SK-N-SH (cell line): ENCODE data around the gene NRSN1. TPM values are rescaled to one million over a fixed set of nuclear protein-coding genes. Genes with fewer than 3 reads are reported as not detected.

ENCODE experiments used
- CTCF ChIA-PET: fragments of 300-600, 350-600 bp; formaldehyde crosslinking; extraction: SDS; loops from one replicate; lab custom pipeline; 2021; lab: Yijun Ruan, JAX
- POLR2A ChIA-PET: fragments of 350-600 bp; sonication (Branson Sonifier 250); formaldehyde crosslinking; extraction: SDS; loops from one replicate; lab custom pipeline; 2020; ENCODE audit warnings: antibody characterized with exemption, inconsistent platforms; lab: Yijun Ruan, JAX
- DNase-seq: peaks from one replicate; pipeline ENCODE4 v3.0.0; 2012
- H2AFZ ChIP-seq: fragments of 200-600 bp; sonication (generic); 2 replicates; pipeline ENCODE4 v1.8.1; 2016; ENCODE audit warnings: antibody characterized with exemption, mild to moderate bottlenecking, low read depth
- H3F3A ChIP-seq: fragments of 200-600 bp; sonication (generic); replicated peaks from 2 replicates; pipeline ENCODE3; 2016; ENCODE audit warnings: antibody characterized with exemption, mild to moderate bottlenecking; ENCODE audit not compliant: insufficient read depth
- H3K27ac ChIP-seq, 2 experiments: fragments of 200-500 bp in 1 of 2; fragments of 200-600 bp in 1 of 2; sonication (Bioruptor generic) in 1 of 2; sonication (generic), shearing (Covaris generic) in 1 of 2; 2 replicates each; pipeline versions ENCODE4 v1.5.1 to v1.6.1; 2014 to 2016; ENCODE audit warnings: low read depth in 2 of 2, inconsistent platforms in 1 of 2, low read length in 1 of 2, mild to moderate bottlenecking in 1 of 2, mixed read lengths in 1 of 2
- H3K27me3 ChIP-seq: fragments of 200-600 bp; sonication (generic), shearing (Covaris generic); 2 replicates; pipeline ENCODE4 v1.6.1; 2016; ENCODE audit warnings: mixed run types; ENCODE audit not compliant: insufficient read depth
- H3K36me3 ChIP-seq, 2 experiments: fragments of 200-500 bp in 1 of 2; fragments of 200-600 bp in 1 of 2; sonication (Bioruptor generic) in 1 of 2; sonication (generic) in 1 of 2; replicated peaks in 1 of 2; 2 replicates each; pipeline versions ENCODE3 to v1.5.1; 2014 to 2016; ENCODE audit warnings: low read length in 1 of 2, mild to moderate bottlenecking in 1 of 2; ENCODE audit not compliant: insufficient read depth in 2 of 2, control insufficient read depth in 1 of 2
- H3K4me1 ChIP-seq, 2 experiments: fragments of 200-500 bp in 1 of 2; fragments of 200-600 bp in 1 of 2; sonication (Bioruptor generic) in 1 of 2; sonication (generic), shearing (Covaris generic) in 1 of 2; 2 replicates each; pipeline versions ENCODE4 v1.5.1 to v1.6.1; 2014 to 2016; ENCODE audit warnings: low read depth in 1 of 2, low read length in 1 of 2, mixed run types in 1 of 2; ENCODE audit not compliant: insufficient read depth in 2 of 2, control insufficient read depth in 1 of 2
- H3K4me2 ChIP-seq: fragments of 200-600 bp; sonication (generic), shearing (Covaris generic); 2 replicates; pipeline ENCODE4 v1.6.1; 2017; ENCODE audit warnings: mixed run types
- H3K4me3 ChIP-seq, 2 experiments: fragments of 200-500 bp in 1 of 2; fragments of 200-600 bp in 1 of 2; sonication (Bioruptor generic) in 1 of 2; sonication (generic), shearing (Covaris generic) in 1 of 2; 2 replicates each; pipeline versions ENCODE4 v1.5.1 to v1.8.1; 2014 to 2016; ENCODE audit warnings: low read depth in 2 of 2, inconsistent platforms in 1 of 2, low read length in 1 of 2, mild to moderate bottlenecking in 1 of 2, mixed read lengths in 1 of 2, moderate library complexity in 1 of 2
- H3K79me2 ChIP-seq: fragments of 200-600 bp; sonication (generic); 2 replicates; pipeline ENCODE4 v1.8.1; 2017; ENCODE audit warnings: mild to moderate bottlenecking; ENCODE audit not compliant: insufficient read depth
- H3K9ac ChIP-seq: fragments of 200-600 bp; sonication (generic); 2 replicates; pipeline ENCODE4 v1.6.1; 2017; ENCODE audit warnings: mixed run types
- H3K9me2 ChIP-seq: fragments of 200-600 bp; sonication (generic); 2 replicates; pipeline ENCODE4 v1.6.1; 2017; ENCODE audit warnings: mixed run types
- H3K9me3 ChIP-seq: fragments of 200-600 bp; sonication (generic); 2 replicates; pipeline ENCODE4 v1.6.1; 2017; ENCODE audit warnings: mixed run types, mild to moderate bottlenecking, moderate library complexity
- H4K20me1 ChIP-seq: fragments of 200-600 bp; sonication (generic); 2 replicates; pipeline ENCODE4 v1.6.1; 2017; ENCODE audit warnings: mild to moderate bottlenecking, mixed run types; ENCODE audit not compliant: insufficient read depth
- ELF1 ChIP-seq: IDR thresholded peaks from 2 replicates; pipeline ENCODE4 v1.4.0; 2012
- EP300 ChIP-seq, 2 experiments: IDR thresholded peaks; 2 replicates each; pipeline versions ENCODE4 v1.4.0 to v1.6.1; 2012; ENCODE audit warnings: borderline replicate concordance in 1 of 2, low read depth in 1 of 2, low read length in 1 of 2
- EZH2phosphoT487 ChIP-seq: fragments of 200-600 bp; sonication (generic); IDR thresholded peaks from 2 replicates; pipeline ENCODE4 v1.6.1; 2017; ENCODE audit warnings: low read depth, mixed run types, mild to moderate bottlenecking, antibody characterized with exemption, moderate library complexity, borderline replicate concordance
- FOXJ3 ChIP-seq: sonication (generic); formaldehyde crosslinking; IDR thresholded peaks from 2 replicates; pipeline ENCODE4 v1.5.1; 2020; ENCODE audit warnings: mild to moderate bottlenecking, missing genetic modification reagents
- GATA2 ChIP-seq: sonication (generic); formaldehyde crosslinking; IDR thresholded peaks from 2 replicates; pipeline ENCODE4 v1.5.0; 2020; ENCODE audit warnings: mild to moderate bottlenecking, missing genetic modification reagents
- NFIC ChIP-seq: IDR thresholded peaks from 2 replicates; pipeline ENCODE4 v1.4.0; 2012; ENCODE audit warnings: borderline replicate concordance
- NRF1 ChIP-seq: IDR thresholded peaks from 2 replicates; pipeline ENCODE4 v1.6.1; 2012; ENCODE audit warnings: low read depth, mild to moderate bottlenecking, low read length
- POLR2AphosphoS5 ChIP-seq: IDR thresholded peaks from 2 replicates; pipeline ENCODE4 v1.6.1; 2012; ENCODE audit warnings: low read depth, low read length
- RAD21 ChIP-seq: IDR thresholded peaks from 2 replicates; pipeline ENCODE4 v1.6.1; 2012; ENCODE audit warnings: mild to moderate bottlenecking, low read length
- REST ChIP-seq: IDR thresholded peaks from 2 replicates; pipeline ENCODE4 v1.6.1; 2012; ENCODE audit warnings: mild to moderate bottlenecking, low read depth, low read length, moderate library complexity
- SIN3A ChIP-seq: IDR thresholded peaks from 2 replicates; pipeline ENCODE4 v1.6.1; 2012; ENCODE audit warnings: low read depth, mild to moderate bottlenecking, low read length, moderate library complexity, borderline replicate concordance
- TAF1 ChIP-seq: IDR thresholded peaks from 2 replicates; pipeline ENCODE4 v1.6.1; 2012; ENCODE audit warnings: low read depth, mild to moderate bottlenecking, low read length, moderate library complexity, borderline replicate concordance
- TCF12 ChIP-seq: IDR thresholded peaks from 2 replicates; pipeline ENCODE4 v1.4.0; 2012
- TEAD4 ChIP-seq: IDR thresholded peaks from 2 replicates; pipeline ENCODE4 v1.4.0; 2012; ENCODE audit warnings: mild to moderate bottlenecking, borderline replicate concordance; ENCODE audit not compliant: insufficient read depth
- USF2 ChIP-seq: fragments of 150-350 bp; IDR thresholded peaks from 2 replicates; pipeline ENCODE4 v1.6.1; 2017; ENCODE audit warnings: antibody characterized with exemption, low read length, low read depth, borderline replicate concordance
- WGBS: methylation state at CpG from one replicate; pipeline ENCODE4 v1.1.6; 2017; ENCODE audit warnings: low lambda C conversion rate; 5-methylcytosine and 5-hydroxymethylcytosine counted together
- polyA plus RNA-seq, 3 experiments: library from polyadenylated mRNA; depleted of rRNA; stranded (reverse); fragments of >200 nt; gene quantifications; 2 replicates each; pipeline ENCODE4 v1.2.3, GENCODE V29; 2012
- TF ChIP-seq, protein P1 (sequence below): fragments of 200-600 bp; sonication (generic); IDR thresholded peaks from 2 replicates; pipeline ENCODE4 v1.6.1; 2017; ENCODE audit warnings: antibody characterized with exemption, mild to moderate bottlenecking, moderate library complexity
- TF ChIP-seq, protein P2 (sequence below): IDR thresholded peaks from 2 replicates; pipeline ENCODE4 v1.4.0; 2012; ENCODE audit warnings: low read depth, borderline replicate concordance
- TF ChIP-seq, protein P3 (sequence below): IDR thresholded peaks from 2 replicates; pipeline ENCODE4 v1.4.0; 2012; ENCODE audit warnings: low read depth
- TF ChIP-seq, protein P4 (sequence below): IDR thresholded peaks from 2 replicates; pipeline ENCODE4 v1.4.0; 2012; ENCODE audit warnings: low read depth, borderline replicate concordance

The NRSN1 gene
- polyA plus RNA-seq, 1 of the 3 experiments (the other 2 are of a cell fraction): 0.02 TPM

GRCh38 chr6:24117021-24117420 is 9.0 kb upstream of the NRSN1 start:
- WGBS: 36% methylated on average over 2 of the region's 2 CpGs
- Histone ChIP-seq H3K9me3 (no peaks in the 10 kb centered on the region), H3K9me2 (no peaks in the 10 kb centered on the region), H2AFZ (no peak overlapping the region), H3K27me3 (no peaks in the 10 kb centered on the region), H4K20me1 (no peaks in the 10 kb centered on the region), H3K9ac (no peak overlapping the region), H3K4me1 (peaks cover 0 to 3% of the 10 kb centered on the region in 2 experiments; a peak in 1 of 4 replicates), H3K4me2 (no peak overlapping the region), H3K36me3 (no peaks in the 10 kb centered on the region), H3K4me3 (no peak overlapping the region), H3F3A (no peaks in the 10 kb centered on the region), H3K27ac (no peak overlapping the region), H3K79me2 (no peaks in the 10 kb centered on the region)
- TF ChIP-seq EP300 (IDR thresholded peaks at IDR 0.05; ENCODE audit: borderline replicate concordance in 1 of 2, low read depth in 1 of 2, low read length in 1 of 2): no peak
- TF ChIP-seq RAD21: no peak
- TF ChIP-seq NFIC: no peak
- TF ChIP-seq TEAD4: no peak
- no peak for TF ChIP-seq REST
- TF ChIP-seq, protein P1, sequence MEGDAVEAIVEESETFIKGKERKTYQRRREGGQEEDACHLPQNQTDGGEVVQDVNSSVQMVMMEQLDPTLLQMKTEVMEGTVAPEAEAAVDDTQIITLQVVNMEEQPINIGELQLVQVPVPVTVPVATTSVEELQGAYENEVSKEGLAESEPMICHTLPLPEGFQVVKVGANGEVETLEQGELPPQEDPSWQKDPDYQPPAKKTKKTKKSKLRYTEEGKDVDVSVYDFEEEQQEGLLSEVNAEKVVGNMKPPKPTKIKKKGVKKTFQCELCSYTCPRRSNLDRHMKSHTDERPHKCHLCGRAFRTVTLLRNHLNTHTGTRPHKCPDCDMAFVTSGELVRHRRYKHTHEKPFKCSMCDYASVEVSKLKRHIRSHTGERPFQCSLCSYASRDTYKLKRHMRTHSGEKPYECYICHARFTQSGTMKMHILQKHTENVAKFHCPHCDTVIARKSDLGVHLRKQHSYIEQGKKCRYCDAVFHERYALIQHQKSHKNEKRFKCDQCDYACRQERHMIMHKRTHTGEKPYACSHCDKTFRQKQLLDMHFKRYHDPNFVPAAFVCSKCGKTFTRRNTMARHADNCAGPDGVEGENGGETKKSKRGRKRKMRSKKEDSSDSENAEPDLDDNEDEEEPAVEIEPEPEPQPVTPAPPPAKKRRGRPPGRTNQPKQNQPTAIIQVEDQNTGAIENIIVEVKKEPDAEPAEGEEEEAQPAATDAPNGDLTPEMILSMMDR: no peak
- TF ChIP-seq SIN3A: no peak
- no peak for TF ChIP-seq ELF1
- no peak for TF ChIP-seq USF2
- TF ChIP-seq GATA2 (CRISPR knock-in tag): no peak
- TF ChIP-seq NRF1: no peak
- TF ChIP-seq, protein P2, sequence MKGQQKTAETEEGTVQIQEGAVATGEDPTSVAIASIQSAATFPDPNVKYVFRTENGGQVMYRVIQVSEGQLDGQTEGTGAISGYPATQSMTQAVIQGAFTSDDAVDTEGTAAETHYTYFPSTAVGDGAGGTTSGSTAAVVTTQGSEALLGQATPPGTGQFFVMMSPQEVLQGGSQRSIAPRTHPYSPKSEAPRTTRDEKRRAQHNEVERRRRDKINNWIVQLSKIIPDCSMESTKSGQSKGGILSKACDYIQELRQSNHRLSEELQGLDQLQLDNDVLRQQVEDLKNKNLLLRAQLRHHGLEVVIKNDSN: no peak
- no peak for TF ChIP-seq TAF1
- no peak for TF ChIP-seq TCF12
- no peak for TF ChIP-seq POLR2AphosphoS5
- TF ChIP-seq, protein P3, sequence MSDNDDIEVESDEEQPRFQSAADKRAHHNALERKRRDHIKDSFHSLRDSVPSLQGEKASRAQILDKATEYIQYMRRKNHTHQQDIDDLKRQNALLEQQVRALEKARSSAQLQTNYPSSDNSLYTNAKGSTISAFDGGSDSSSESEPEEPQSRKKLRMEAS: no peak
- TF ChIP-seq, protein P4, sequence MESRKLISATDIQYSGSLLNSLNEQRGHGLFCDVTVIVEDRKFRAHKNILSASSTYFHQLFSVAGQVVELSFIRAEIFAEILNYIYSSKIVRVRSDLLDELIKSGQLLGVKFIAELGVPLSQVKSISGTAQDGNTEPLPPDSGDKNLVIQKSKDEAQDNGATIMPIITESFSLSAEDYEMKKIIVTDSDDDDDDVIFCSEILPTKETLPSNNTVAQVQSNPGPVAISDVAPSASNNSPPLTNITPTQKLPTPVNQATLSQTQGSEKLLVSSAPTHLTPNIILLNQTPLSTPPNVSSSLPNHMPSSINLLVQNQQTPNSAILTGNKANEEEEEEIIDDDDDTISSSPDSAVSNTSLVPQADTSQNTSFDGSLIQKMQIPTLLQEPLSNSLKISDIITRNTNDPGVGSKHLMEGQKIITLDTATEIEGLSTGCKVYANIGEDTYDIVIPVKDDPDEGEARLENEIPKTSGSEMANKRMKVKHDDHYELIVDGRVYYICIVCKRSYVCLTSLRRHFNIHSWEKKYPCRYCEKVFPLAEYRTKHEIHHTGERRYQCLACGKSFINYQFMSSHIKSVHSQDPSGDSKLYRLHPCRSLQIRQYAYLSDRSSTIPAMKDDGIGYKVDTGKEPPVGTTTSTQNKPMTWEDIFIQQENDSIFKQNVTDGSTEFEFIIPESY: no peak
- TF ChIP-seq FOXJ3 (CRISPR knock-in tag): no peak
- no peak for TF ChIP-seq EZH2phosphoT487
- CTCF ChIA-PET: interaction anchor here (0.6 kb wide), 1 partner anchor 623 kb away, joined by 3 read pairs; no protein-coding TSS in a partner anchor
- no peak for DNase-seq
- POLR2A ChIA-PET: no interaction called here
